Thyroid gland (tissue), 4 donors: ENCODE data around the gene HECTD4. TPM values are rescaled to one million over a fixed set of nuclear protein-coding genes. Genes with fewer than 3 reads are reported as not detected.

ENCODE experiments used
- DNase-seq, 2 donors: peaks; one replicate each; pipeline ENCODE4 v3.0.0-alpha.2; 2019
- H3K27ac ChIP-seq, 3 donors: fragments of 200-600 bp; sonication (generic); 1 replicate in 2 of 3; 2 replicates in 1 of 3; pipeline ENCODE4 v1.5.1; 2016 to 2019; ENCODE audit warnings: mild to moderate bottlenecking in 1 of 3, moderate library complexity in 1 of 3
- H3K27me3 ChIP-seq: fragments of 200-600 bp; sonication (generic); one replicate; pipeline ENCODE4 v1.5.1; 2019
- H3K36me3 ChIP-seq, 2 donors: fragments of 200-600 bp; sonication (generic); one replicate each; pipeline ENCODE4 v1.5.1; 2016 to 2019
- H3K4me1 ChIP-seq, 2 donors: fragments of 200-600 bp; sonication (generic); one replicate each; pipeline ENCODE4 v1.5.1; 2017 to 2019
- H3K4me3 ChIP-seq, 3 donors: fragments of 200-600 bp; sonication (generic); replicated peaks in 1 of 3; 1 replicate in 2 of 3; 2 replicates in 1 of 3; pipeline ENCODE4 v1.5.1; 2016; ENCODE audit warnings: mild to moderate bottlenecking in 1 of 3
- H3K9me3 ChIP-seq: fragments of 200-600 bp; sonication (generic); one replicate; pipeline ENCODE4 v1.5.1; 2017
- POLR2A ChIP-seq, 2 donors: fragments of 450-650 bp; IDR thresholded peaks; one replicate each; pipeline ENCODE4 v1.6.1; 2017; ENCODE audit warnings: antibody characterized with exemption in 2 of 2, mild to moderate bottlenecking in 2 of 2, moderate library complexity in 1 of 2
- WGBS, 2 donors: methylation state at CpG; one replicate each; pipeline ENCODE4 v1.1.5; 2017; 5-methylcytosine and 5-hydroxymethylcytosine counted together
- intact Hi-C: fragments of 100-400 bp; cut with DNase I; formaldehyde crosslinking; loops from one replicate; pipeline ENCODE4 v1.15.1; 2023
- total RNA-seq, 4 donors: library from RNA; depleted of rRNA; stranded (reverse); fragments of >200 nt; gene quantifications; one replicate each; pipeline ENCODE4 v1.2.3, GENCODE V29; 2016
- TF ChIP-seq, protein P1 (sequence below), 6 experiments: fragments of 200-600 bp in 3 of 6; fragments of 450-650 bp in 3 of 6; sonication (generic) in 3 of 6; IDR thresholded peaks; one replicate each; pipeline ENCODE4 v1.5.1; 2016 to 2019; ENCODE audit warnings: antibody characterized with exemption in 6 of 6, mild to moderate bottlenecking in 2 of 6, inconsistent platforms in 1 of 6, moderate library complexity in 1 of 6

Gene HECTD4
- total RNA-seq, 4 donors from 2014 or later = 68.5 to 115 (median 79.6) TPM

DNA sequence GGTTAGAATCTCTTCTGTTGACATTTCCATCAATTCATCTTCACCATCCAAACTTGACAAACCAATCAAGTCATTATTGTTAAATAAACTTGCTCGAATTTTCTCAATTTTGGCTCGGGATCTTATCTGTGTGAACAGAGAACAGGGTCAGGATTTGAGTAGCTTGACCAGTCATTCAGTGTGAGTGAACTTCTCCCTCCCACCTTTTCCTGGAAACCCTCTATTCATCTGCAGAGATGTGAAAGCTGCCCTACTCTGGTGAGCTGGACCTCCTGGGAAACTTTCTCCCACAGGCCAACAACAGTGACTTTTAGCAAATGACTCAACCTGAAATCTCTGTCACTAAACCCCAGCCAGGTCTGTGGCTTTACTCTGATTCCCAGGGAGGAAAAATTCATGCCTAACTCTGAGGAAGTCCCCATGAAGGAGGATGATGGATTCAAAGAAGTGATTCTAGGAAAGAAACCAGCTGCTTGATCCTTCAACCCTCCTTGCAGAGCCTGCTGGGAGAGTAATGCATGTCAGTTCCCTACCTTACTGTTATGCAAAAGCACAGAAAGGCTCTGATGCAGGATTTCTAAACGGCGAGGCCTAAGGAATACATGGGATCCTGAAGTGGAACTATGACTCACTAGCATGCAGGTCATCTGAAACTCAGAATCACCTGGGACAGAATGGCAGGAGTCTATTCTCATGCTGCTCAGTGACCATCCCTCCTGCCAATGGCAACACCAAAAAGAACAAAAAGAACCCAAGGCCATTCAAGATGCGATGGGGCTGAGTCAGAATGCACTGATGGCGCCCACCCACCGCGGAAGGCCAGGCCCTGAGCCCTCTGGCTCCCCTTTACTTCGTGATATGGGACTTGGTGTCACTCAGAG is 198.8 kb downstream of the HECTD4 start:
- H3K9me3 ChIP-seq = no peaks in the 10 kb centered on the region
- TF ChIP-seq, protein P1, sequence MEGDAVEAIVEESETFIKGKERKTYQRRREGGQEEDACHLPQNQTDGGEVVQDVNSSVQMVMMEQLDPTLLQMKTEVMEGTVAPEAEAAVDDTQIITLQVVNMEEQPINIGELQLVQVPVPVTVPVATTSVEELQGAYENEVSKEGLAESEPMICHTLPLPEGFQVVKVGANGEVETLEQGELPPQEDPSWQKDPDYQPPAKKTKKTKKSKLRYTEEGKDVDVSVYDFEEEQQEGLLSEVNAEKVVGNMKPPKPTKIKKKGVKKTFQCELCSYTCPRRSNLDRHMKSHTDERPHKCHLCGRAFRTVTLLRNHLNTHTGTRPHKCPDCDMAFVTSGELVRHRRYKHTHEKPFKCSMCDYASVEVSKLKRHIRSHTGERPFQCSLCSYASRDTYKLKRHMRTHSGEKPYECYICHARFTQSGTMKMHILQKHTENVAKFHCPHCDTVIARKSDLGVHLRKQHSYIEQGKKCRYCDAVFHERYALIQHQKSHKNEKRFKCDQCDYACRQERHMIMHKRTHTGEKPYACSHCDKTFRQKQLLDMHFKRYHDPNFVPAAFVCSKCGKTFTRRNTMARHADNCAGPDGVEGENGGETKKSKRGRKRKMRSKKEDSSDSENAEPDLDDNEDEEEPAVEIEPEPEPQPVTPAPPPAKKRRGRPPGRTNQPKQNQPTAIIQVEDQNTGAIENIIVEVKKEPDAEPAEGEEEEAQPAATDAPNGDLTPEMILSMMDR (IDR thresholded peaks at IDR 0.05) = no peak
- no peak for TF ChIP-seq POLR2A (IDR thresholded peaks at IDR 0.05)
- no peak overlapping the region for H3K4me3 ChIP-seq
- no peak for DNase-seq
- intact Hi-C loops = no loop called here
- 79 to 87% methylated on average over 9 of the region's 9 CpGs for WGBS, 2 donors
- H3K27ac ChIP-seq = no peak overlapping the region
- H3K27me3 ChIP-seq = no peaks in the 10 kb centered on the region
- no peaks in the 10 kb centered on the region for H3K4me1 ChIP-seq
- peaks cover 40 to 63% of the 10 kb centered on the region in 2 donors for H3K36me3 ChIP-seq

DNA sequence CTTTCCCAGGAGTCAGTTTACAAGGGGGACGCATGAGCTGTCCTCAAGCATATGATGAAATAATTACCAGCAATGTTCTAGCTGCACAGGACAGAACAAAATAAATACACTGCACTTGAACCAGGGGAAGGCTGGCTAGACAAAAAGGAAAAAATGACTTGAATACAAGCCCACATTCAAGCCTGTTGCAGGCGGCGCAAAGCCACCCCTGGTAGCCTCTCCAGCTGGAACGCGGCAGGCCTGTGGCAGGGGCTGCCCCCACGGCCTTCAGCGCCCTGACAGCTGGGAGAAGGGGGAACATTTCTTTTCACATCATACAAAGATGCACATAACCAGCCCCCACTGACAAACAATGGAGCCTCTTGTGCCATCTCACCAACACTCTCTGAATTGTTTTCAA is 199.7 kb downstream of the HECTD4 start:
- Histone ChIP-seq H3K36me3 (peaks cover 49 to 69% of the 10 kb centered on the region in 2 donors), H3K27me3 (no peaks in the 10 kb centered on the region), H3K27ac (no peak overlapping the region), H3K4me1 (no peaks in the 10 kb centered on the region), H3K9me3 (no peaks in the 10 kb centered on the region), H3K4me3 (no peak overlapping the region)
- TF ChIP-seq POLR2A (IDR thresholded peaks at IDR 0.05) = no peak
- TF ChIP-seq, protein P1 (IDR thresholded peaks at IDR 0.05) = no peak
- intact Hi-C loops = no loop called here
- no peak for DNase-seq
- 88 to 91% methylated on average over 7 of the region's 7 CpGs for WGBS, 2 donors

DNA sequence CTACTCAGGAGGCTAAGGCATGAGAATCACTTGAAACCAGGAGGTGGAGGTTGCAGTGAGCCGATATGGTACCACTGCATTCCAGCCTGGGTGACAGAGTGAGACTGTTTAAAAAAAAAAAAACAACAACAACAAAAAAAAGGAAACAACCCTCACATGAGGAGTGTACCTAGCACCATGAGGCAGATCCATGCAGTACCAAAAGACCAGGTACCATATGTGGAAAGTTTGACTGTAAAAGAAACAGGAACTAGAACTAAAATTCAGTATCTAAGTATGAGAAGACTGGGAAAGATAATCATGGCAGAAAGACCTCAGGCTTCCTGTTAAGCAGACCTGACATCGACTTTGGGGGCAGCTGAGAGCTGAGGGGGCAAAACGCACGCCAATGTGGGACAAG is 201.8 kb downstream of the HECTD4 start:
- no peaks in the 10 kb centered on the region for H3K4me1 ChIP-seq
- H3K36me3 ChIP-seq = peaks cover 51 to 81% of the 10 kb centered on the region in 2 donors
- no peaks in the 10 kb centered on the region for H3K27me3 ChIP-seq
- DNase-seq = no peak
- no peaks in the 10 kb centered on the region for H3K9me3 ChIP-seq
- TF ChIP-seq, protein P1 (IDR thresholded peaks at IDR 0.05) = no peak
- no peak for TF ChIP-seq POLR2A (IDR thresholded peaks at IDR 0.05)
- H3K4me3 ChIP-seq = no peak overlapping the region
- intact Hi-C loops = no loop called here
- H3K27ac ChIP-seq = no peak overlapping the region
- WGBS, 2 donors = 95 to 97% methylated on average over 4 of the region's 4 CpGs

DNA sequence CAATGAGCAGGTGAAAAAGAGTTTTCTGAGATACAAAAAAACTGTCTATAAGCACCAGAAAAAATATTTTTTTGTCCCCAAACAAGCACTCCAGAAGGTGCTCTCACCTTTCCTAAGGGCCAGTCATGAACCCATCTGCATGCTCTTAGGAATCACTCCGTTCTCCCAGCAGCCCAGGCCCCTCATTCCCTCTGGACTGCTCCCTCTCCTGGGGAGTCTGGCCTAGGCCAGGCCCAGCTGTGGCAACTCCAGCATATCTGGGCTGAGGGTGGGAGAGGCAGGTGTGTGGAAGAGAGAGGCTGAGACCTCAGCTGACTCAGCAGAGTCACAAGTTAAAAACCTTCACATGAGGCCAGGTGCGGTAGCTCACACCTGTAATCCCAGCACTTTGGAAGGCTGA is 202.3 kb downstream of the HECTD4 start:
- WGBS, 2 donors = 92 to 98% methylated on average over 2 of the region's 2 CpGs
- TF ChIP-seq, protein P1 (IDR thresholded peaks at IDR 0.05) = no peak
- no peak for TF ChIP-seq POLR2A (IDR thresholded peaks at IDR 0.05)
- Histone ChIP-seq H3K27ac (no peak overlapping the region), H3K4me3 (no peak overlapping the region), H3K4me1 (no peaks in the 10 kb centered on the region), H3K9me3 (no peaks in the 10 kb centered on the region), H3K27me3 (no peaks in the 10 kb centered on the region), H3K36me3 (peaks cover 51 to 82% of the 10 kb centered on the region in 2 donors)
- intact Hi-C loops = no loop called here
- DNase-seq = no peak

DNA sequence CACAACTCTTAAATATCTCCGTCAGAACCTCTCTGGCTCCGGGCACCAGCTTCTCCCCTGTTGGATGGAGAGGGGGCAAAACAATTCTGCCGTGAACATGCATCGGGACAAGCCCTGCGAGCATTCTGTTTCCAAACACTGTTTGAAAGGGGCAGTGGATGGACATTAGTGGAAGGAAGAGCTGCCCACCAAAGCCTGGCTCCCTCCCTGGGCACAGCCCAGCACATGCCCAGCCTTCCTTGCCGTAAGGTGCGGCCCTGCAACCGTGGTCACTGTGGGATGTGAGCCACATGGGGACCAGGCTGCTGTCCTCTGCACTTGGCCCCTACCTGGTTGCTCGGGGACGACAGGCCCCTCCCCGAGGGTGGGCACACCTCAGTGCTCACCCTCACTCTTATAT is 202.9 kb downstream of the HECTD4 start:
- Histone ChIP-seq H3K4me3 (no peak overlapping the region), H3K27ac (no peak overlapping the region), H3K9me3 (no peaks in the 10 kb centered on the region), H3K36me3 (peaks cover 50 to 82% of the 10 kb centered on the region in 2 donors), H3K4me1 (no peaks in the 10 kb centered on the region), H3K27me3 (no peaks in the 10 kb centered on the region)
- 97 to 98% methylated on average over 8 to 11 of the region's 11 CpGs for WGBS, 2 donors
- DNase-seq = no peak
- intact Hi-C loops = no loop called here
- TF ChIP-seq, protein P1 (IDR thresholded peaks at IDR 0.05) = no peak
- TF ChIP-seq POLR2A (IDR thresholded peaks at IDR 0.05) = no peak
